Suppressor macrophage (primary cell): Measurements from ENCODE around the gene GBGT1.

Experiments used
- DNase-seq, 4 experiments: peaks; one replicate each; pipeline ENCODE4 v3.0.0-alpha.2; 2020 to 2022

Gene GBGT1

DNA sequence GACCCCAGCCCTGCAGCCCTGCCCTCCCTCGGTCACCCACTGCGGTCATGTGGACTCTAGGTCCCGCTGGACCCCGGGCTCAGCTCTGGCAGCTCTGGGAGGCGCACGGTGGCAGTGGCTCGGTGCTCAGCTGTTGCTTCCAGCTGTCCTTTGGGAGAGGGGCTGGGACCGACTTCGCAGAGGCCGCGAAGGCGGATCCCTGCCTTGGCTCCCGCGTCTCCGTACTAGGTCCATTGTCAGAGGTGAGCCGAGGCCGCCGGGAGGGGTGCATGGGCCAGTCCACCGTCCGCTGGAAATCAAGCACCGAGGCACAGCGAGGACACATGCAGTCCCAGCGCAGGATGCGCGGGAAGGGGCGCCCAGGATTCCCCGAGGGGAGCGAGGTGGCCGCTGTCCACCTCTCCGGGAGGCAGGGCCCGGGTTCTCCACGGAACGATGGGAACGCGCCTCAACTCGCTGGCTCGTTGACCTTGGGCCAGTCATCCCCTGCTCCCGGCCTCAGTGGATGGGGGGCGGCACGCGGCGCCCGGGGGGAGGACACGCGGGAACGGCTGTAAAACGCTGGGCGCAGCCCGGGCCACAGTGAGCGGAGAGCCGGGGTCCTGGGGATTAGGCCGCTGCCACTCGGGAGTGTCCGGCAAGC is 732 bp downstream of the GBGT1 start:
- DNase-seq: no peak

DNA sequence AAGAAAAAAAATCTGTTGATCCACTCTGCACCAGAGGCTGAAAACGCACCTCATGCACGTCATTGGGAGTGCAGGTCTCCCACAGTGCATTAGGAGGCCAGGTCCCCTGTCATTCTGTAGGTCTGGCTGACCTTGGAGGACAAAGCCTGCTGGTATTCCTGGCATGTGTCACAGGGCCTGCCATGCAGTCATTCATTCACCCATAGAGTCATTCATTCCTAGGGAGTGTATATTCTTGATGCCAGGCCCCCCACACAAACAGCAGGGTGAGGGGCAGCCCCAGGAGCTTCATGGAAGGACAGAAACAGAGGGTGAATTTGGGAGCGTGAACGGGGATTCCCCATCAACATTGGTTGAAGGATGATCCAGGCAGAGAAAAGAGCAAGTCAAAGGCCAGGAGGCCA is 2.2 kb downstream of the GBGT1 start:
- DNase-seq: no peak

DNA sequence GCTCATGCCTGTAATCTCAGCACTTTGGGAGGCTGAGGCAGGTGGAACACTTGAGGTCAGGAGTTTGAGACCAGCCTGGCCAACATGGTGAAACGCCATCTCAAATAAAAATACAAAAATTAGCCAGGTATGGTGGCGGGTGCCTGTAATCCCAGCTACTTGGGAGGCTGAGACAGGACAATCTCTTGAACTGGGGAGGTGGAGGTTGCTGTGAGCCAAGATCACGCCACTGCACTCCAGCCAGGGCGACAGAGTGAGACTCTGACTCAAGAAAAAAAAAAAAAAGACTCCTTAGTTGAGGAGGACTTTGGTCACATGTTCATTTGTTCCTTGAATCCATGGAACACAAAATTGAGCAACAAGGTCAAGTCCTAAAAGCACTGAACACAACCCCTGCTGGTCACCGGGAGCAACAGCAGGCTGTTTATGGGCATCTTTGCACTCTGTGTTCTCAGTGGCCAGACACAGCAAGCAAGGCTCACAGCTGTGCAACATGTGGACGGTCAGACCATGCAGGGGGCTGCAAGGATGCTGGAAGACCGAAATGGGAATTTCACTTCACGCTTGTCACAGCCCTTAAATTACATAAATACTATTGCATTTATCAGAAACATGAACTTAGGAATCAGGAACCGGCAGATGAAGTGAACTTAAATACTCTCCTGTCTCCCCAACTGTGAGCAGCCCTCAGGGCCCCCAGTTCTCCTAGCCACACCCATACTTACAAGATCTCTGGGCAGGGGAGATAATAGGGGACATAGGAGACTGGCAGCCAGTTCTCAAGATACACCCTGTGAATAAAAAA is 2.8 kb downstream of the GBGT1 start:
- peak; percentile 81 to 93 (median 90) for DNase-seq

DNA sequence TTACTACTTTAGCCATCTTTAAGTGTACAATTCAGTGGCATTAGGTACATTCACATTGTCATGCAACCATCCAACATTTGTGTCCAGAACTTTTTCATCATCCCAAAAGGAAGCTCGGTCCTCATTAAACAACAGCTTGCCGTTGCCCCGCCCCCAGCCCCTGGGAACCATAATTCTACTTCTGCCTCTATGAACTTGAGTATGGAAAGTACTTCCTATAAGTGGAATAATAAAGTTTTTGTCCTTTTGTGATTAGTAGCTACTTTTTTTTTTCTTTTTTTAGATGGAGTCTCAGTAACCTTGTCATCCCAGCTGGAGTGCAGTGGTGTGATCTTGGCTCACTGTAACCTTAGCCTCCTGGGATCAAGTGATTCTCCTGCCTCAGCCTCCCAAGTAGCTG is 5.0 kb downstream of the GBGT1 start:
- DNase-seq: no peak

DNA sequence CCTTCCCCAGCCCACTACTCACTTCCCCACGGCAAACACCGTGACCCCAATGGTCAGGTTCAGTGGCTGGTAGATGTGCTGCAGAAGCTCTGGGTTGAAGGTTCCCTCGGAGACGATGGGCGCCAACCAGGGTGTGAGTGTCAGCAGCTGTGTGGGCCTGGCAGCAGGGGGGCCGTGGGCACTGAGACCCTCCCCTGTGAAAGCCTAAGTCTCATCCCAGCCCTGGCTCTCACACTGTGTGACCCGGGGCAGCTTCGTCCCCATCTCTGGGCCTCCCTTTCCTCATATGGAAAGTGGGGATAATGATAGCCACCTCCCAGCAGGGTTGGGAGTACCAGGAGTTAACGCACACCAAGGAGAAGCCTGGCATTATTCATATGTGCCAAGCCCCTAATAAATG is 8.6 kb downstream of the GBGT1 start:
- no peak for DNase-seq

DNA sequence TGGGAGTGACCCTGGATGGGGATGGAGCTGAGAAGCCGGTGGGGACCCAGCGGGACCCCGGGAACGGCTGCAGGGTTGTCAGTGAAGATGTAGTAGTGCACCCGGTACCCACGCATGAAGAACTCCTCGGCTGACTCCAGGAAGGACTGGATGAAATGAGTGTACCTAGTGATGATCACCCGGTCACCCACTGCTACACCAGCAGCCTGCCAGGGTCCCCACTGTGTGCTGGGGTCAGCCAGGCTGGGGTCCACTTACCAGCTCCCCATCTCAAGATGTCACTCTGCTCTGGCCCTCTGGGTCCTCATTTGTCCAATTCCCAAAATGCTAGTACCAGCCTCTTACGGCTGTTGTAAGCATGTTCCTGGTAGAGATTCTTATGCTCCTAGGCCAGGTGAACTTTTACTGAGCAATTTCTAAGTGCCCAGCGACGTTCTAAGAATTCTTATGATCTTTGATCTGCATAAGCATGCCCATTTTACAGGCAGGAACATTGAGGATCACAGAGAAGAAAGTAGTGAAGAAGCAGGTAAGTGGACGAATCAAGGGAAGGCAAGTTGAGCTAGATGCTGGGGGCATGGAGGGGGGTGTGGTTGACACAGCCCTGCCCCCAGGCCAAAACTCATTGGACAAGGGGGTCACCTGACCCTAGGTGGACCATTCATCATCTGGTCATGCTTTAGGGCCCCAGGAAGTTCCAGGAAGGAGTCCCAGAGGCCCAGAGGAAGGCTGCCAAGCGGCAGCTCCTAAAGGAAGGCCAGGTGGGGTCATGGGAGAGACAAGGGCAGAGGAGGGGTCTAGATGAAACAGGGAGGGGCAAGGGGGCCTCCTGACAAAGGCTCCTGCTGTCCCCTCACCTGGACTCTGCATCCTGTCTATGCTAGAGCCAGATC is 9.4 kb downstream of the GBGT1 start:
- DNase-seq: no peak

DNA sequence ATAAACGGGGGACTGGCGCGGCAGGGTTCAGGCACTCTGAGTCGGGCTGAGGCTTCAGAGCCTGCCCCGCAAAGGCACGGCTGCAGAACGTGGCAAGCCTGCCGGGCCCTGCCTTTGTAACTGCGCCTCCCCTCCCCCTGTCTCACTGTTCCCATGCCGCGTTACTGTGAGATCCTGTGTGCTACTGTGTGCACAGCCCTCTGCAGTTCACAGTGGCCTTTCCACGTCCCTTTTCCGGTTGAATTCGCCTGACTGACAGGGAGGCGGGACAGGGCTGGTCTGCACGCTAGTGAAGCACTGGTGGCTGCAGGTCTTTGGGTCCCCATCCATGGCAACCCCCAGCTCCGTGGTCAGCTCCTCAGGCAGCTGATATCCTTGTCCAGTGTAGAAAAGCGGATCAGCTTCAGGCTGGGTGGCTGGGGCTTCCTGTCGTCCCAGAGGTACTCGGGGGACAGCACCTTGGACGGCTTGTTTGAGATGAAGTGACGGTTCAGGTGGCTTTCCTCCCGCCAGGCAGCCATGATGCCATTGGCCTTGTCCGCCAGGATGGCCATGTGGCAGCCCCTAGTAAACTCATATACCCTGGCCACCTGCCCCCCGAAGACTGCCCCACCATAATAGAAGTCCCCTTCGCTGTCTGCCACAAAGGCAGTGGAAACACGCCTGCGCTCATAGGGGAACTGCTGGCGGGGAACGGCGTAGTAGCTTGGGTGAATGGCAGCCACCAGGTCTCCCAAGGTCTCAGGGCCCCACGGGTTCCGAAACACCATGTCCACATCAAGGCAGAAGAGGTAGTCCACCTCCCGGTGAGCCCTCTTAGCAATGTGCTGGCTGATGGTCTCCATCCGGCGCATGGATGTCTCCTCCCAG is 10.3 kb downstream of the GBGT1 start:
- DNase-seq: no peak

DNA sequence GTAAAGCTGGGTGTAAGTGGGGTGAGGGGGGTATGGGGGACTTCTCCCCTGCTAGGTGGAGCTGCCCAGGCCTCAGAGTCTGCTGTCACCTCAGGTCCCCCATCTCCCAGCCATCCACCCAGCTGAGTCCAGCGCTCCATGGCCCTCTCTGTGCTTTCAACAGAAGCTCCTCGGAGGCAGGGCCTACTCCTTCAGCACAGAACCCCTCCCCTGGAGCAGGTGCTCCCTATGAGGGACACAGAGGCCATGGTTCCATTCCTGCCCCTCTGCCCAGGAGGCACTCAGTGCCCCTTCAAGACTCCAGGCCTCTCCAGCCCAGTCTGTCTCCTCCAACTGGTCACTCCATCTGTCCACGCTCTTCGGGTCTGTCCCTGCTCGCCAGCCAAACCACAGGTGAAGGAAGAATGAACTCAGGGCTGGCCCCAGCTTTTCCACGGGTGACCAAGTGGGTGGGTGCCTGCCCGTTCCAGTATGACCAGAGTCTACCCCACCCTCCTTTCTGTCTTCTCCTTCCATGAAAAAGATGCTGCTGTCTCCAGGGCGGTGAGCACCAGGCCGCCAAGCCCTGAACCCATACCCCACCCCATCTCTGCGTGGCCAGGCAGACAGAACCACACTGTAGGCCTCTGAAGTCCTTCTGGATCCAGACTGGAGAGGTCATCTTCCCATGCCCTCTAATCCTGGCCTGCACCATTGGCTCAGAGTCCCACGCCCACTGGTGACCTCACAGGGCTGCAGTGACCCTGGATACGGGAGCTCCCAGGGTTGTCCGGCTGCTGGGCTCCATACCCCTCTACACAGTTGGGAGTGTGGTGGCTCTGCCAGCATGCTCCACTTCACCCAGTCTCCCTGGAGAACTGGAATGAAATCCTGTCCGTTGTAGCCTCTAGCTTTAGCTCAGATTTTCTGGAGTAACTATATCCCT is 11.9 kb downstream of the GBGT1 start:
- no peak for DNase-seq

DNA sequence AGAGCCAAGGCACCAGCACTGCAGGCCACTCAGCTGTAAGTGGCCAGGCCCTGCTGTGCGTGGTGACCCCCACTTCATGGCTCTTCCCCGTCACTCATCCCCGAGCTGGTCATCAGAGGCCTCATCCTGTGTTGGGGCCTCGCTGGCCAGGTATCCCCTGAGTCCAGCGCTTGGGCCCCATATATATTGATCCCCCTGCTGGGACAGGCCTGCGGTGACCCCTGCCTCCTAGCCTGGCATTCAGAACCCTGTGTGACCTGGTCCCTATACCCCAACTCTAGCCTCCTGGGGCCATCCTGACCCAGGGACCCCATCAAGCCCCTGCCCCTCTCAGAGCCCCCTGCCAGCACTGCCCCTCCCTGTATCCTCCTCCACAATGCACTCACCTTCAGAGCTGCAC is 12.7 kb downstream of the GBGT1 start:
- no peak for DNase-seq

DNA sequence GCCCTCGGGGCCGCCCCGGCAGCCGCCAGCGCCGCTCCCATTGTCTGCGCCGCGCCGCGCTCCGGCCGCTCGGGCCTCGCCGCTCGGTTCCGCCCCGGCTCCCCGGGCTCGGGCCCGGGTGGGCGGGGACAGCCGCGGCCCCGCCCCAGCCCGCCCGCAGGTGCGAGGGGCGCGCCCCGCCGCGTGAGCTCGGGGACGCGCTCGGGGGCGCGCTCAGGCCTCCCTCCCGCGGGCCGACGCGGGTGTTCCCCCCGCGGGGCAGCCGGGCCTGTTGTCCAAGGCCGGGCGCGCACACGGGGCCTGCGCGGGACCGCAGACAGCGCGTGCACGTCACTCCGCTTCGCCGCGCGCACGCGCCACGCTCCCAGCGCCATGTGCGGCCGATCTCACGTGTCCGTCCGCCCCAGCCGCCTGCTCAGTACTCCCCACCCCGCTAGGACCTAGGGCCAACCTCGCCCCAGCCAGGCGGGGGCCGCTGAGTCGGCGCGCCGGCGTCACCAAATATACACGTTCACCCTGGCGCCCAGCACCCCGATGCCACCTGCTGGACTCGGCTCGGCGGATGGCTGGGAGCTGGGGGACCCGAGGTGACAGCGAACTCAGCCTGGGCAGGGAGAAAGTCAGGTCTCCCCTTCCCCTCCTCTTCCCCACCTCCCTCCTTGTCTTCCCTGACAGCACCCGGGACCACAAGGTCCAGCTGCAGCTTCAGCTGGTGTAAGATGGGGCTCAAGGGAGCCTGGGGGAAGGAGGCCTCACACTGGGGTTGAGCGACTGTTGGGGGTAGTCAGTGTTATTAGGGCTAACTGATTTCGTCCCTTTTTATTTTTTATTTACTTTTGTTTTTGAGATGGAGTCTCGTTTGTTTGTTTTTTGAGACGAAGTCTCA is 14.3 kb downstream of the GBGT1 start:
- DNase-seq: peak; percentile 94 to 98 (median 97)

DNA sequence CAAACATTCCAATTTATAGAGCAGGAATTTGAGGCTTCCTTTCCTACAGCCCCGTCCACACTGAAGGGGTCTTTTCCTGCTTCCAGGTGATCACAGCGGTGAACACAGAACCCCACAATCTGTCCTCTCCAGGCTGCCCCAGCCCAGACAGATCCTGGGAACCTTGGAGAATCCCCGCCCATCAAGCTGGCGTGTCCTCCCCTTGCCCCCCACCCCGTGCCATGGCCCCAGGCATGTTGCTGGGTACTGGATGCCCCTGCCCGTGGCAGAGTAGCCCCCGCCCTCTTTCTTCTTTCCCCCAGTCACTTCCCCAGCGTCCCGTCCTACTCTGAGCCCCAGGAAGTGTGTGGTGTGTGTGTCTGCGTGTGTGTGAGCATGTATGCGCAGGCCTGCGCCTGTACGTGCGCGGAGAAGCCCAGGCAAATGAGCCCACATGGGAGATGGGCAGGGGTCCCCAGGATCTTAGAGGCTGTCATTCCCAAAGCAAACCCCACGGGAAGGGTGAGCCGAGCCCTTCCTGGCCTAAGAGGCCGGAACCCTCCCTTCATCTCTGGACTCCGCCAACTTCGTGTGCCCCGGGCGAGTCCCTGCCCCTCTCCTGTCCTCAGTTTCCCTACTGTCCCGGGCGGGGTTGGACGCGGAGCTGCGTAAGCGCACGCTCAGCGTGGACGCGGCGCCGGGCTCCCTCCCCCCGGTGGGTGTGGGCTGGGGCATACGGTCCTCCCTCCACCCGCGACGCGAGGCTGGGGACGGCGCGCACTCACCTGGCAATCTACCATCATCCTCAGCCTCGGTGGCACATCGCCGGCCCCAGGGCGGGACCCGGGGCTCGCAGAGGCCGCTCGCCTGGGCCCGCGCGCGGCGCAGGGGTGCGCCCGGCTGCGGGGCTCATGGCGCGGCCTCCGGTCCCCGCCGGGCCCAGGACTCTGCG is 15.2 kb downstream of the GBGT1 start:
- DNase-seq: peak; percentile 44 to 75 (median 60)

DNA sequence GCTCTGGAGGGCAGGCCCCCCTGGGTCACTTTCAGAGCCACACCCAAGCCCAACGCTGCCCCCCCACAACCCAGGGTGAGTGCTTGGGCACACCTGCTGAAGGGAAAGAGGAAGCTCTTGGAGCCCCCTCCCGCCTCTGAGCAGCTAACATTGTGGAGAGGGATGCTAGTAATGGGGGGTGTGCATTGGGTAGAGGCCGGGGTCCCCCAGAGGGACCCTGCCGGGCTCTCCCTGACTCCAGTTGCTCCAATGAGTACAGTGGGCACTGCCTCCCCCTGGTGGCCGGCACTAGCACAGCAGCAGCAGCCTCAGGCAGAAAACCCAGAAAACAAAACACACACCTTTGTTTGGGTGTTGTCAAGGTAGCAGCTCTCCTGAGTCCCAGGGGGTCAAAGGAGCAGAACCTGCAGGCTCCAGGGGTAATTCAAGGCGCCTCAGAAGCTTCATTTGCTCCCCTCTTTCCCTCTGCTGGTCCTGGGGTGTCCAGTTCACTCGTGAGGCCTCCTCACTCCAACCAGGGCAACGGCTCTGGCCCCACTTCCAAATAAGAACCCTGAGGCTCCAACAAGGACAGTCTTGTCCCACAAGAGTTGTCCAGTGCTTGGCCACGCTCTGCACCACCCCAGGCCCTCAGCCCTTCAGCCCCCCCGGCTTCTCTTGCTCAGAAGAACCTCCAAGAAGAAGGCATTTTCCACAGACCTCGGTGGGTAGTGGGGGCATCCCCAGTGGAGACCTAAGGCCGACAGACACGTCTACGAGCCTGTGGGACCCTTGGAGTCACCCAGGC is 16.1 kb downstream of the GBGT1 start:
- DNase-seq: peak; percentile 62 to 85 (median 74)

DNA sequence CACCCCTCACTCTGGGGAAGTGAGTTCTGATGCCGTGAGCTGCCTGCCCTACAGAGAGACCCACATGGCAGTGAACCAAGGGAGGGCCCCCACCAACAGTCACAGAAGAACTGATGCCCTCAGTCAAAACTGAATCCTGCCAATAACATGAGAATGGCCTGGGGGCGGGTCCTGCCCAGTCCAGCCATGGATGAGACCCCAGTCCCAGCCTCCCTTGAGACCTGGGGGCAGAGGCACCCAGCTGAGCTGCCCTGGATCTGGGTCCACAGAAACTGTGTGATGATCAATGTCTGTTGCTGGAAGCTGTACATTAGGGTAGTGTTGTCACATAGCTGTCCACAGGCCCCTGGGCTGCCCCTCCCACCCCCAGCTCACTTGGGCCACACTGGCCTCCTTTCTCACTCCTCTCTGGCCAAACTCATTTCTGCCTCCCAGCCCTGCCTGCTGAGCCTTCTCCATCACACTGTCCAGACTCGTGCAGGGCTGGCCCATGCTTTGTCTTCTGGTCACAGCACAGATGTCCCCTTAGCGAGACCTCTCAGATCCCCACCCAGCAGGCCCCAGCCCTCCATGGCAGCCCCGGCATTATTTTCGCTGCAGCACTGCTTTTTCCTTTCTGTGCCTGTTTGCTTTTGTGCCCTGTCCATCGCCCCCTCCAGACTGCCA is 16.8 kb downstream of the GBGT1 start:
- DNase-seq: no peak

DNA sequence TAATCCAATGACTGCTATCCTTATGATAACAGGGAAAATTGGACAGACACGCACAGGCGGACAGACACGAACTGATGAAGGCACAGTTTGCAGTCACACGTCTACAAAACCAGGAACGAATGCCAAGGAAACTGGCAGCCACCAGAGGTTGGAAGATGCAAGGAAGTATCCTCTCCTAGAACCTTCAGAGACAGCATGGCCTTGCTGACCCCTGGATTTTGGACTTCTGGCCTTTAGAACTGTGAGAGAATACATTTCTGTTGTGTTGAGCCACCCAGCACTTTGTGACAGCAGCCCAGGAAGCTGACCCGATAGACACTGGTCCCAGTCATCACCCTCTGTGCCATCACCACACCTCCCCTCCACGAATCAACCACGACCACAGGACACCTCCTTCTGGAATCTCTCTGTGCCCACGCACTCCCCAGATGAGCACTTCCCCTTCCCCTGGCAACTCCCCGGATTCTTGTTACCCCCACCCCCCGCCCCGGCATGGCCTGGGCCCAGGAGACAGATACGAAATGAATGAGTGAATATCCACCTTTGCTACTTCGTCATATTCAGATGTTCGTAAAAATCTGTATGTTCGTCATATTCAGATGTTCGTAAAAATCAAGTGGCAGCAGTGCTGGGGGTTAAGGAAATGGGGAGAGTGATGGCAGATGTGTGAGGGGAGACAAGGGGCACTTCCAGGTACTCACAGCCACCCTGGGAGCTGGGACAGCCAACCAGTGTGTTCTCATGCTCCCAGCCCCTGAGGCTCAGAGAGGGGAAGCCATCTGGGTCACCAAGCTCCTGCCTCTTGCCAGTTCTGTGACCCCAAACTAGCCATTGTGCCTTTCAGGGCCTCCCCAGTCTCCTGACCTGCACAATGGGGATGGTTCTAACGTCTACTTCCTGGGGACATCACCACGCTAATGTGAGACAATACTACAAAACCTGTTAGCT is 18.5 kb downstream of the GBGT1 start:
- DNase-seq: peak; percentile 25 to 59 (median 50)

DNA sequence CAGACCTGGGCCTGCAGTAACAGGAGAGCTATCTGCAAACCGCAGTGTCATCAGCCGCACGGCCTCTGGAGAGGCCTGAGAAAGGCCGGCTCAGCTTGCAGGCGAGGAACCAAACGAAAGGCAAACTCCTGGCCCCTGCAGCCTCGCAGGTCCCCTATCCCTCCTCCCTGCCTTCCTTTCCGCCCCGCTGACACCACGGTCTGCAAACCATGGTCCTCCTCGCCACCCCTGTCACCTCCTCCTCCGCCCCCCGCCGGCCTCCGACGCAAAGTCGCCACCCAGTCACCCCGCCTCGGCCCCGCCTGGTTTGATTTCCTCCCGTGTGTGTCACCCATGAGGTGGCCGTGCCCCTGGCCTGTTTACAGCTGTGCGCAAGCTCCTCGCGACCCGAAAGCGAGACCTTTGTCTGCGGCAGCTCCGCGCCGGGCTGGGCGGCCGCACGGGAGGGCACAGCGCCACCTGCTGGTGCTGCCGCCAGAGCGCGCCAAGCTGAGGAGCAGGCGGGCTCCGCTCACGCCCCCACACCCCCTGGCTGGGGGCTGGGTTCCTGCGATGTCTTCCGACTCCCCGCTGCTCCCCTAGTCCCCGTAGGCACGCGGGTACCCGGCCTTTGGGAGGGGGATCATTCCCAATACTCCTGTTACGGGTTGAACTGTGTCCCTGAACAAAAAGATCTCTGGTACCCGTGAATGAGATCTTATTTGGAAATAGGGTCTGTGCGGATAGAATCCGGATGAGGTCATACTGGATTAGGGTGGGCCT is 19.4 kb downstream of the GBGT1 start:
- peak; percentile 83 to 90 (median 86) for DNase-seq
